ENCODE results near the gene PEX7. TPM values are rescaled to one million over a fixed set of nuclear protein-coding genes. Genes with fewer than 3 reads are reported as not detected.

PEX7 gene
- total RNA-seq, 1 donor from 2014 or later = 6.8 TPM

DNA sequence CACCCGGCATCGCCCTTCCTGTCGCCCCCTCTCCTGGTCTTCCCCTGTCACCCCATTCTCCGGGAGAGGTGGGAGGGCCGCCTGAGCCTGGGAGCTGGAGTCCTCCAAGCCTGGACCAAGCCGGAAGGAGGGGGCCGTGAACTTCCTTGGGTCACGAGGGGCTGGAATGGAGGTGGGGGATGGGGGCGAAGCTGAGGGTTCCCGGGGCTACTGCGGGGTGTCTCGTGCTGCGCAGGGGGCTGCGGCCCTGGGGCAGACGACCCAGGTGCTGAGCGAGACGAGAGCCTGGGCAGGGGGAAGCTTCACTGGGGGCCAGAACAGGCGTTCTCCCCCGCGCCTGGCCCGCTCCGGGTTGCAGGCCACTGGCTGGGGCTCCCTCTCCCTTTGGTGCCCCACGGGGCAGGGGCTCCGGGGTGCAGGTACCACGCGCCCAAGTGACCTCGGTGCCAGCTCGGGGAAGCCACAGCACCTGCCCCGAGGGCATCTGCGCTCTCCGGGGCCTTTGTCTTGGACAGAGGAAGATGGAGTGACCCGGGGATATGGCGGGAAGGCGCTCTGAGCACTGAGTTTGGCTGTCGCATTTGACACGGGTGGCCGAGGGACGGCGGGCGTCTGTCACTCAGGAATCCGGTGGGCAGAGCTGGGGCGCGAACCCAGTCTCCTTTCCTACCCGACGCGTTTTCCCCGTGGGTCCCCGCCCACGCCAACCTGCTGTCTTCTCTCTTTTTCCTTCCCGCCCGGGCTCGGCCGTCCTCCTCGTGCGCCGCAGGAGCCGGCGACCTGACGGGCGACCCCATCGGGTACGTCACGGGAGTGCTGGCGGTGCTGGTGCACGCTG lies 100.9 kb downstream of the PEX7 start:
- POLR2A ChIA-PET = no interaction called here

DNA sequence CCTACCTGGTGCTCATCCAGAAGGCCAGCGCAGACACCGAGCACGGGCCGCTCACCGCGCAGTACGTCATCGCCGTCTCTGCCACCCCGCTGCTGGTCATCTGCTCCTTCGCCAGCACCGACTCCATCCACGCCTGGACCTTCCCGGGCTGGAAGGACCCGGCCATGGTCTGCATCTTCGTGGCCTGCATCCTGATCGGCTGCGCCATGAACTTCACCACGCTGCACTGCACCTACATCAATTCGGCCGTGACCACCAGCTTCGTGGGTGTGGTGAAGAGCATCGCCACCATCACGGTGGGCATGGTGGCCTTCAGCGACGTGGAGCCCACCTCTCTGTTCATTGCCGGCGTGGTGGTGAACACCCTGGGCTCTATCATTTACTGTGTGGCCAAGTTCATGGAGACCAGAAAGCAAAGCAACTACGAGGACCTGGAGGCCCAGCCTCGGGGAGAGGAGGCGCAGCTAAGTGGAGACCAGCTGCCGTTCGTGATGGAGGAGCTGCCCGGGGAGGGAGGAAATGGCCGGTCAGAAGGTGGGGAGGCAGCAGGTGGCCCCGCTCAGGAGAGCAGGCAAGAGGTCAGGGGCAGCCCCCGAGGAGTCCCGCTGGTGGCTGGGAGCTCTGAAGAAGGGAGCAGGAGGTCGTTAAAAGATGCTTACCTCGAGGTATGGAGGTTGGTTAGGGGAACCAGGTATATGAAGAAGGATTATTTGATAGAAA lies 101.7 kb downstream of the PEX7 start:
- intact Hi-C loops (cut with micrococcal nuclease) = loop anchor here (2.0 to 10.0 kb wide), 4 partner anchors 101 to 1419 kb away; partner anchors contain the start of genes OLIG3 and PEX7
- no peak for TF ChIP-seq CTCF (IDR thresholded peaks at IDR 0.05)
- H3K4me3 Mint-ChIP-seq = peak overlapping the region; percentile 52
- ChIA-PET CTCF (interaction anchor here (3.1 kb wide), 1 partner anchor 280 kb away, joined by 13 read pairs; no protein-coding TSS in a partner anchor), POLR2A (no interaction called here)
- peaks cover 29% of the 10 kb centered on the region for H3K4me1 Mint-ChIP-seq
- H3K27ac Mint-ChIP-seq = no peak overlapping the region
- peaks cover 36% of the 10 kb centered on the region for H3K27me3 Mint-ChIP-seq
- H3K36me3 Mint-ChIP-seq (ENCODE audit: low read depth) = no peaks in the 10 kb centered on the region
- no peaks in the 10 kb centered on the region for H3K9me3 Mint-ChIP-seq
- ATAC-seq (ENCODE audit: low read depth) (no peak), DNase-seq (no peak)

More for the DNA sequence above, 100.9 kb downstream of the PEX7 start:
- no peak for TF ChIP-seq CTCF (IDR thresholded peaks at IDR 0.05)
- Mint-ChIP-seq H3K27me3 (peaks cover 44% of the 10 kb centered on the region), H3K4me1 (peaks cover 29% of the 10 kb centered on the region), H3K9me3 (no peaks in the 10 kb centered on the region), H3K36me3 (ENCODE audit: low read depth) (no peaks in the 10 kb centered on the region), H3K27ac (no peak overlapping the region), H3K4me3 (peak overlapping the region; percentile 66)
- CTCF ChIA-PET = interaction anchor here (1.3 to 1.7 kb wide), 2 partner anchors 131 to 279 kb away, joined by 5 read pairs; partner anchors contain the start of gene MAP3K5
- intact Hi-C loops (cut with micrococcal nuclease) = loop anchor here (2.0 to 10.0 kb wide), 4 partner anchors 101 to 1419 kb away; partner anchors contain the start of genes OLIG3 and PEX7
- peak; percentile 20 for DNase-seq
- ATAC-seq (ENCODE audit: low read depth) = peak; percentile 33

GRCh38 chr6:136926383-136926782 lies 104.0 kb downstream of the PEX7 start:
- ATAC-seq (ENCODE audit: low read depth) = no peak
- TF ChIP-seq CTCF (IDR thresholded peaks at IDR 0.05) = no peak
- Mint-ChIP-seq H3K9me3 (no peaks in the 10 kb centered on the region), H3K27ac (no peak overlapping the region), H3K4me1 (peaks cover 15% of the 10 kb centered on the region), H3K4me3 (no peak overlapping the region), H3K27me3 (peaks cover 22% of the 10 kb centered on the region), H3K36me3 (ENCODE audit: low read depth) (no peaks in the 10 kb centered on the region)
- POLR2A ChIA-PET = no interaction called here
- intact Hi-C loops (cut with micrococcal nuclease) = loop anchor here (10.0 kb wide), 2 partner anchors 202 to 1422 kb away; no protein-coding TSS in a partner anchor
- CTCF ChIA-PET = interaction anchor here (3.1 kb wide), 1 partner anchor 282 kb away, joined by 13 read pairs; no protein-coding TSS in a partner anchor
- DNase-seq = no peak

GRCh38 chr6:136927292-136927691 lies 104.9 kb downstream of the PEX7 start:
- DNase-seq = no peak
- Mint-ChIP-seq H3K4me1 (peaks cover 15% of the 10 kb centered on the region), H3K27ac (no peak overlapping the region), H3K4me3 (no peak overlapping the region), H3K36me3 (ENCODE audit: low read depth) (no peaks in the 10 kb centered on the region), H3K9me3 (no peaks in the 10 kb centered on the region), H3K27me3 (peaks cover 21% of the 10 kb centered on the region)
- ChIA-PET POLR2A (no interaction called here), CTCF (interaction anchor here (3.1 kb wide), 1 partner anchor 283 kb away, joined by 13 read pairs; no protein-coding TSS in a partner anchor)
- intact Hi-C loops (cut with micrococcal nuclease) = loop anchor here (1.0 to 10.0 kb wide), 5 partner anchors 202 to 1422 kb away; no protein-coding TSS in a partner anchor
- TF ChIP-seq CTCF (IDR thresholded peaks at IDR 0.05) = no peak
- no peak for ATAC-seq (ENCODE audit: low read depth)

DNA sequence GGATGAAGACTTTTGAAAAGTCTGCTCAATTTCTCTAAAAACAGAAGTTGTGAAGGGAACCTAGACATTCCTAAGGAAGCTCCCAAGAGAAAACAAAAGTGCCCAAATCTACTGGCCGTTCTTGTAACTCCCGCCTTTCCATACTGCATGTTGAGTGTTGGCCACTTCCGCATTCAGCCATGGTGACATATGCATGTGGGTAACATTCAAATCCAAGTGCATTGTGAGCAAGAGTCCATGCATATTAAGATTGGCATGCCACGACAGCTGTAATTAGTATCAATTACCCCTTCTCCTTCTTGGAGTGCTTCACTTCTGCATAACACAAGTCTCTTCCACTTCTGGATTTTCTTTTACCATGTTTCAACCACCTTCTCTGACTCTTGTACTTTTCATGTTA lies 108.1 kb downstream of the PEX7 start:
- ATAC-seq (ENCODE audit: low read depth) (no peak), DNase-seq (no peak)
- H3K27ac Mint-ChIP-seq = no peak overlapping the region
- intact Hi-C loops (cut with micrococcal nuclease) = no loop called here
- ChIA-PET CTCF (no interaction called here), POLR2A (no interaction called here)
- no peaks in the 10 kb centered on the region for H3K4me1 Mint-ChIP-seq
- no peak for TF ChIP-seq CTCF (IDR thresholded peaks at IDR 0.05)
- H3K9me3 Mint-ChIP-seq = no peaks in the 10 kb centered on the region
- no peak overlapping the region for H3K4me3 Mint-ChIP-seq
- H3K36me3 Mint-ChIP-seq (ENCODE audit: low read depth) = no peaks in the 10 kb centered on the region
- H3K27me3 Mint-ChIP-seq = peaks cover 23% of the 10 kb centered on the region
